ENCODE measurements around the gene VTN. TPM values are rescaled to one million over a fixed set of nuclear protein-coding genes. Genes with fewer than 3 reads are reported as not detected.

VTN gene
- polyA plus RNA-seq, 2 of the 4 experiments (the other 2 are of a cell fraction), result 10.2 to 25.5 TPM

DNA sequence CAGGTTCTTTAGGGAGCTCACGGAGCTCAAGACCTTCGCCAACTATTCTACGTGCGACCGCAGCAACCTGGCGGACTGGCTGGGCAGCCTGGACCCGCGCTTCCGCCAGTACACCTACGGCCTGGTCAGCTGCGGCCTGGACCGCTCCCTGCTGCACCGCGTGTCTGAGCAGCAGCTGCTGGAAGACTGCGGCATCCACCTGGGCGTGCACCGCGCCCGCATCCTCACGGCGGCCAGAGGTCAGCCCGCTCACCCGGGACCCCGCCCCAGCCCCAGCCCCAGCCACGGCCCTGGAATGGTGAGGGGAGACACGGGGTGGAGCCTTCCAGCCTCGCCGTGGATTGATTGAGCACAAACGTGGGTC lies 14.9 kb upstream of the VTN start:
- POLR2A ChIA-PET, result no interaction called here
- DNase-seq (ENCODE audit: low read depth in 1 of 2, low spot score in 1 of 2), result no peak
- no peak for ATAC-seq
- no peaks in the 10 kb centered on the region for H3K9me3 ChIP-seq
- FAIRE-seq, result no peak
- no peak overlapping the region for H3K4me2 ChIP-seq
- peaks cover 13% of the 10 kb centered on the region for H3K4me1 ChIP-seq
- CTCF ChIA-PET, result interaction anchor here (0.7 to 3.4 kb wide), 4 partner anchors 20 to 156 kb away, joined by 3 to 11 read pairs (median 4); no protein-coding TSS in a partner anchor
- no peak overlapping the region for H3K4me3 ChIP-seq
- H3K27ac ChIP-seq, result no peak overlapping the region
- TF ChIP-seq PHF8 (IDR thresholded peaks at IDR 0.05; ENCODE audit: borderline replicate concordance, low read depth), result no peak
- 89% methylated on average over 14 of the region's 29 CpGs for WGBS (ENCODE audit: missing lambda C conversion rate)

DNA sequence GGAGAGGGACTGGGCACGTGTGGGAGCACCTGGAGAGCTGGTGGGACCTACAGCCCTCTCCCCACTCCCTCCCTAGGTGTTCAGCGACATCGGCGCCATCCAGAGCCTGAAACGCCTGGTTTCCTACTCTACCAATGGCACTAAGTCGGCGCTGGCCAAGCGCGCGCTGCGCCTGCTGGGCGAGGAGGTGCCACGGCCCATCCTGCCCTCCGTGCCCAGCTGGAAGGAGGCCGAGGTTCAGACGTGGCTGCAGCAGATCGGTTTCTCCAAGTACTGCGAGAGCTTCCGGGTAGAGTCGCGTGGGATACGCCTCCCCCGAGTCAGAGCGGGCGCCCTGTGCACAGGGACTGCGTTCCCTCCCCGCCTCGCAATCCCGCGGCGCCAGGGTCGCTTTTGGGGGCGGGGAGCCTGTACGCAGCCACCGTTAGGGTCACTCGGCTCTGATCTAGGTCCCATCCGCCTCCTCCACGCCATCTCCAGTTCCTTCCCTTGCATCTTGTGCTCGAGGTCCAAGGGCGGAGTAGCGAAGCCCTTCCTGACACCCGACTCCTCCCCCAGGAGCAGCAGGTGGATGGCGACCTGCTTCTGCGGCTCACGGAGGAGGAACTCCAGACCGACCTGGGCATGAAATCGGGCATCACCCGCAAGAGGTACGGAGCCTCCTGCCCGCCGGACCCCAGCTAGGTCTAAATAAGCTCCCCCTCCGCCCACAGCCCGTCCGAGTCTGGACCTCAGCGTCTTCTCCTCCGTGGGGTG lies 14.4 kb upstream of the VTN start:
- 79% methylated on average over 56 of the region's 56 CpGs for WGBS (ENCODE audit: missing lambda C conversion rate)
- H3K4me2 ChIP-seq, result no peak overlapping the region
- ChIA-PET POLR2A (no interaction called here), CTCF (interaction anchor here (0.7 to 3.4 kb wide), 4 partner anchors 21 to 156 kb away, joined by 3 to 11 read pairs (median 4); no protein-coding TSS in a partner anchor)
- TF ChIP-seq, protein P1, sequence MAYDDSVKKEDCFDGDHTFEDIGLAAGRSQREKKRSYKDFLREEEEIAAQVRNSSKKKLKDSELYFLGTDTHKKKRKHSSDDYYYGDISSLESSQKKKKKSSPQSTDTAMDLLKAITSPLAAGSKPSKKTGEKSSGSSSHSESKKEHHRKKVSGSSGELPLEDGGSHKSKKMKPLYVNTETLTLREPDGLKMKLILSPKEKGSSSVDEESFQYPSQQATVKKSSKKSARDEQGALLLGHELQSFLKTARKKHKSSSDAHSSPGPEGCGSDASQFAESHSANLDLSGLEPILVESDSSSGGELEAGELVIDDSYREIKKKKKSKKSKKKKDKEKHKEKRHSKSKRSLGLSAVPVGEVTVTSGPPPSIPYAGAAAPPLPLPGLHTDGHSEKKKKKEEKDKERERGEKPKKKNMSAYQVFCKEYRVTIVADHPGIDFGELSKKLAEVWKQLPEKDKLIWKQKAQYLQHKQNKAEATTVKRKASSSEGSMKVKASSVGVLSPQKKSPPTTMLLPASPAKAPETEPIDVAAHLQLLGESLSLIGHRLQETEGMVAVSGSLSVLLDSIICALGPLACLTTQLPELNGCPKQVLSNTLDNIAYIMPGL (CRISPR knock-in tag; IDR thresholded peaks at IDR 0.05; ENCODE audit: borderline replicate concordance), result no peak
- no peaks in the 10 kb centered on the region for H3K9me3 ChIP-seq
- FAIRE-seq (no peak), DNase-seq (ENCODE audit: low read depth in 1 of 2, low spot score in 1 of 2) (no peak), ATAC-seq (no peak)
- H3K4me3 ChIP-seq, result no peak overlapping the region
- no peak overlapping the region for H3K27ac ChIP-seq
- peaks cover 18% of the 10 kb centered on the region for H3K4me1 ChIP-seq

DNA sequence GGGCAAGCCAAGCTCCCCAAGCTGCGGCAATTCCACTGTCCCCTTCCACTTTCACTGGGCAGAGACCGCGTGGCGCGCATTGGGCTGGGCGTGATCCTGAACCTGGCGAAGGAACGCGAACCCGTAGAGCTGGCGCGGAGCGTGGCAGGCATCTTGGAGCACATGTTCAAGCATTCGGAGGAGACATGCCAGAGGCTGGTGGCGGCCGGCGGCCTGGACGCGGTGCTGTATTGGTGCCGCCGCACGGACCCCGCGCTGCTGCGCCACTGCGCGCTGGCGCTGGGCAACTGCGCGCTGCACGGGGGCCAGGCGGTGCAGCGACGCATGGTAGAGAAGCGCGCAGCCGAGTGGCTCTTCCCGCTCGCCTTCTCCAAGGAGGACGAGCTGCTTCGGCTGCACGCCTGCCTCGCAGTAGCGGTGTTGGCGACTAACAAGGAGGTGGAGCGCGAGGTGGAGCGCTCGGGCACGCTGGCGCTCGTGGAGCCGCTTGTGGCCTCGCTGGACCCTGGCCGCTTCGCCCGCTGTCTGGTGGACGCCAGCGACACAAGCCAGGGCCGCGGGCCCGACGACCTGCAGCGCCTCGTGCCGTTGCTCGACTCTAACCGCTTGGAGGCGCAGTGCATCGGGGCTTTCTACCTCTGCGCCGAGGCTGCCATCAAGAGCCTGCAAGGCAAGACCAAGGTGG lies 11.2 kb upstream of the VTN start:
- ChIA-PET CTCF (interaction anchor here (2.0 kb wide), 1 partner anchor 36 kb away, joined by 6 read pairs; no protein-coding TSS in a partner anchor), POLR2A (interaction anchor here (1.5 kb wide), 1 partner anchor 11 kb away, joined by 9 read pairs; the partner anchor contains the start of gene VTN)
- DNase-seq (ENCODE audit: low read depth in 1 of 2, low spot score in 1 of 2) (no peak), ATAC-seq (no peak), FAIRE-seq (no peak)
- WGBS (ENCODE audit: missing lambda C conversion rate), result 88% methylated on average over 66 of the region's 72 CpGs
- TF ChIP-seq EP300 (IDR thresholded peaks at IDR 0.05) (no peak), RNF2 (IDR thresholded peaks at IDR 0.05; ENCODE audit: borderline replicate concordance, low read depth) (no peak), RFX5 (IDR thresholded peaks at IDR 0.05) (no peak), HOXB13 (CRISPR knock-in tag; IDR thresholded peaks at IDR 0.05; ENCODE audit: low read depth) (no peak), MYC (IDR thresholded peaks at IDR 0.05; ENCODE audit: borderline replicate concordance, low read length) (no peak), EHMT2 (IDR thresholded peaks at IDR 0.05; ENCODE audit: low read depth) (no peak), SMC3 (IDR thresholded peaks at IDR 0.05) (no peak), HDAC2 (IDR thresholded peaks at IDR 0.05) (no peak)
- H3K4me3 ChIP-seq, result no peak overlapping the region
- H3K4me1 ChIP-seq, result peaks cover 20% of the 10 kb centered on the region
- no peaks in the 10 kb centered on the region for H3K9me3 ChIP-seq
- H3K4me2 ChIP-seq, result no peak overlapping the region; the same call in 2 of the 3 replicates
- peak overlapping the region; percentile 76 to 79 for H3K27ac ChIP-seq

DNA sequence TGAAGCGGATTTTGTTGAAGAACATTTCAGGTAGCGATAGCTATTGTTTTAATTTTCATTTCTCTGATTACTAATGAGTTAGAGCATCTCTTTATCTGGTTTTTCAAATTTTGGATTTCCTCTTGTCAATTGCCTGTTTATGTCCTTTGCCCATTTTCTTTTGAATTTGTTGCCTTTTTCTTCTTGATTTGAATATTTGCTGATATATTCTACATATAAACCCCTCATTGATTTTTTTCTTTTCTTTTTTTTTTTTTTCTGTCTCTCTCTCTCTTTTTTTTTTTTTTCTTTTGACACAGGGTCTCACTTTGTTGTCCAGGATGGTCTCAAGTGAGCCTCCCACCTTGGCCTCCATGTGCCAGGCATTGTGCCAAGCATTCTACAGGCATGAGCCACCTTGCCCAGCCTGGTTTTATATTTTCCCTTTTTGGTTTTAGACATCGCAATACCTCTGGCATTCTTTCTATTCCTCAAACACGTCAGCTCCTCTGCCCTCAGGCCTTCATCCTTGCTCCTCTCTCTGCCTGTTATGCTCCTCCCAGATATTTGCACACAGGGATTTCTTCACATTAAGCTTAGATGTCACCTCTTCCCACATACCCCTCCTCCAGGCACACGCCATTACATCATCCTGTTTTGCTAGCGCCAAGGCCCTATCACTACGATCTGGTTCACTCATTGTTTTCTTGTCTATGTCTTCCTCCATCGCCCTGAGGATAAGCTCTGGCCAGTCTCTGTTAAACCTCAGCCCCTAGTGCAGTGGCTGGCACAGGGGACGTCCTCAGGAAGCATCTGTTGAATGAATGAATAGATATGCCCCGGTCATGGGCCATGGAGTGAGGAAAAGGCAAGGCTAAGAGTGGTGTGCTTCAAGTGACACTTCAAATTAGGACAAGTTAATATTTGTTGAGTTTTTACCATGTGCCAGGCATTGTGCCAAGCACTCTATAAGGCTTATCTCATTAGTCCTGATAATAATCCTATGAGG lies 10.0 kb upstream of the VTN start:
- 51% methylated on average over 10 of the region's 10 CpGs for WGBS (ENCODE audit: missing lambda C conversion rate)
- ChIA-PET POLR2A (interaction anchor here (1.0 to 1.5 kb wide), 5 partner anchors 9 to 44 kb away, joined by 3 to 9 read pairs (median 5); partner anchors contain the start of genes POLDIP2, SARM1 and VTN), CTCF (interaction anchor here (1.0 to 2.0 kb wide), 3 partner anchors 9 to 37 kb away, joined by 3 to 6 read pairs (median 3); partner anchors contain the start of gene SARM1)
- Histone ChIP-seq H3K4me3 (no peak overlapping the region), H3K27ac (peak overlapping the region; percentile 76 to 79), H3K9me3 (no peaks in the 10 kb centered on the region), H3K4me2 (peak overlapping the region; percentile 59), H3K4me1 (peaks cover 20% of the 10 kb centered on the region)
- ATAC-seq, result peak; percentile 70 to 89
- FAIRE-seq, result no peak
- DNase-seq (ENCODE audit: low read depth in 1 of 2, low spot score in 1 of 2), result peak in 1 of 2 experiments; percentile 80
- TF ChIP-seq, protein P2, sequence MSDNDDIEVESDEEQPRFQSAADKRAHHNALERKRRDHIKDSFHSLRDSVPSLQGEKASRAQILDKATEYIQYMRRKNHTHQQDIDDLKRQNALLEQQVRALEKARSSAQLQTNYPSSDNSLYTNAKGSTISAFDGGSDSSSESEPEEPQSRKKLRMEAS (IDR thresholded peaks at IDR 0.05), result no peak
- TF ChIP-seq HOXB5 (CRISPR knock-in tag; IDR thresholded peaks at IDR 0.05) (no peak), RFX5 (IDR thresholded peaks at IDR 0.05) (no peak), MYC (IDR thresholded peaks at IDR 0.05; ENCODE audit: borderline replicate concordance, low read length) (no peak), RAD21 (conservative IDR thresholded peaks at IDR 0.05 in 1 of 2, IDR thresholded peaks at IDR 0.05 in 1 of 2) (0 out of 5 replicates have a peak, but pooled peaks of 1 of the 2 experiments have one; percentile 25), RNF2 (IDR thresholded peaks at IDR 0.05; ENCODE audit: borderline replicate concordance, low read depth) (no peak), FOSL2 (IDR thresholded peaks at IDR 0.05) (no peak), FOSL2 (CRISPR knock-in tag; IDR thresholded peaks at IDR 0.05) (no peak), GATA3 (IDR thresholded peaks at IDR 0.05; ENCODE audit: borderline replicate concordance) (peak; percentile 17; the same call in 1 of the 2 replicates), RCOR1 (IDR thresholded peaks at IDR 0.05; ENCODE audit: low read depth, low read length) (no peak), HOXA7 (CRISPR knock-in tag; IDR thresholded peaks at IDR 0.05) (no peak), ZSCAN20 (CRISPR knock-in tag; IDR thresholded peaks at IDR 0.05) (no peak)
- TF ChIP-seq, protein P3, sequence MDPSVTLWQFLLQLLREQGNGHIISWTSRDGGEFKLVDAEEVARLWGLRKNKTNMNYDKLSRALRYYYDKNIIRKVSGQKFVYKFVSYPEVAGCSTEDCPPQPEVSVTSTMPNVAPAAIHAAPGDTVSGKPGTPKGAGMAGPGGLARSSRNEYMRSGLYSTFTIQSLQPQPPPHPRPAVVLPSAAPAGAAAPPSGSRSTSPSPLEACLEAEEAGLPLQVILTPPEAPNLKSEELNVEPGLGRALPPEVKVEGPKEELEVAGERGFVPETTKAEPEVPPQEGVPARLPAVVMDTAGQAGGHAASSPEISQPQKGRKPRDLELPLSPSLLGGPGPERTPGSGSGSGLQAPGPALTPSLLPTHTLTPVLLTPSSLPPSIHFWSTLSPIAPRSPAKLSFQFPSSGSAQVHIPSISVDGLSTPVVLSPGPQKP (IDR thresholded peaks at IDR 0.05; ENCODE audit: low read depth, low read length), result no peak
- TF ChIP-seq, protein P4, sequence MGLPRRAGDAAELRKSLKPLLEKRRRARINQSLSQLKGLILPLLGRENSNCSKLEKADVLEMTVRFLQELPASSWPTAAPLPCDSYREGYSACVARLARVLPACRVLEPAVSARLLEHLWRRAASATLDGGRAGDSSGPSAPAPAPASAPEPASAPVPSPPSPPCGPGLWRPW (IDR thresholded peaks at IDR 0.05), result 0 out of 2 replicates have a peak, but pooled peaks have one; percentile 37

Measured in A549 (cell line).